CD4-positive, alpha-beta T cell treated with Interleukin-15 for 1 hour (primary cell): Measurements from ENCODE around the gene TRMT11.
"Not testable (repeated sequence)": the region's sequence is repeated elsewhere in the genome, so short reads cannot be mapped to it uniquely, and the experiment has no call there.

Experiments used
- DNase-seq: peaks from one replicate; pipeline ENCODE4 v3.0.0-alpha.2; 2020

The TRMT11 gene

DNA sequence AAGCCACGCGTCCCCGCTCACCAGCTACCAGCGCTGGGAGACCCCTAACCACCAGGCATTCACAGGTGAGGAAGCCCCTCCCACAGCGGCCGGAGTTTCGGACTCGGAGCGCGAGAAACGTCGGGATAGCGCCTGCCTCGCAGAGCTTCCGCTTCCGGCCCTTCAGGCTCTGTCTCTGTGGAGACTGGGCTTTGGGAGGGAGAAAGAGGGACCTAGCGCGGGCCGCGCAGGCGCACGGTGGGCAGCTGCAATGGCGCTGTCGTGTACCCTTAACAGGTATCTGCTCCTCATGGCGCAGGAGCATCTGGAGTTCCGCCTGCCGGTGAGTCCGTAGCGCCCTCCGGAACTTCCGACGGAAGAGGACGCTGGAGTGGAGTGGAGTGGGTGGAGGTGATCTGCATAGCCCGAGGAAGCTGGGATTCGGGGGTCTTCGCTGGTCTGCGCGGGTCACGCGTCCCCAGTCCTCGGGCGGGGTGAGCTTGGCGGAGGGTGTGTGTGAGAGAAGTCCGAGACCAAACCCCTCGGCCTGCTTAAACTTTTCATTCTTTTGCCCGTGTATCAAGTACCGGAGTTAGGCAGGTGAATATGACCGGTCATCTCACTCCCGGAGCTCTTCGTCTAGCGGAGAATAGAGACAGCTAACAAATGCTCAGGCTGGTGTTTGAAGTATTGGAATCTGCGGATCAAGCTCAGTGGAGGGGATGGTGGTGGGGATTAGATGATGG lies at the start of gene TRMT11:
Gene TRMT11 (plus strand): TSS at position 240 of the 725 bp plus-strand sequence. CDS start 11 bp downstream, at position 251.
- DNase-seq: peak; percentile 84

GRCh38 chr6:125939026-125939425 lies 47.3 kb upstream of the TRMT11 start:
- no peak for DNase-seq

DNA sequence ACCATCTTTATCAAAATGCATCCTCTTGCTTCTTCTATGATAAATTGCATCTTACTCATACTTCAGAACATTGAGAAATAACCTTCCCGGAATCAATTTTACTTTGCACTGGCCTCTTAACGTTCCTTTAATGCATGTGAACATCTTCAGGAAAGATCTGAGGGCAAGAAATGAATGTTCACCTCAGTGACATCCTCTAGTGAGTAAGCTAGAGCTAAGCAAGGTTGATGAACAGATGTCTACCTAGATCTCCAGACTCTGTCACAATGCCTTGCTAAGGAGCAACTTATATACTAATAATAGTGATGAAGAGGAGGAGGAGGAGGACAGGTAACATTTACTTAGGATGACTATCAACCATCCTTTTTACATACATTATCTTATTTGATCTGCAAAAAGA lies 46.5 kb upstream of the TRMT11 start:
- DNase-seq: no peak

GRCh38 chr6:125940247-125941041 lies 45.9 kb upstream of the TRMT11 start:
- DNase-seq: no peak

GRCh38 chr6:125942672-125943527 lies 43.4 kb upstream of the TRMT11 start:
- DNase-seq: no peak

- no peak for DNase-seq
Measured at GRCh38 chr6:125943528-125944433, 42.6 kb upstream of the TRMT11 start.

GRCh38 chr6:125944434-125944816 lies 41.9 kb upstream of the TRMT11 start:
- DNase-seq: no peak

GRCh38 chr6:125944896-125945295 lies 41.4 kb upstream of the TRMT11 start:
- no peak for DNase-seq

- DNase-seq: no peak
Measured at GRCh38 chr6:125945378-125946141, 40.8 kb upstream of the TRMT11 start.

DNA sequence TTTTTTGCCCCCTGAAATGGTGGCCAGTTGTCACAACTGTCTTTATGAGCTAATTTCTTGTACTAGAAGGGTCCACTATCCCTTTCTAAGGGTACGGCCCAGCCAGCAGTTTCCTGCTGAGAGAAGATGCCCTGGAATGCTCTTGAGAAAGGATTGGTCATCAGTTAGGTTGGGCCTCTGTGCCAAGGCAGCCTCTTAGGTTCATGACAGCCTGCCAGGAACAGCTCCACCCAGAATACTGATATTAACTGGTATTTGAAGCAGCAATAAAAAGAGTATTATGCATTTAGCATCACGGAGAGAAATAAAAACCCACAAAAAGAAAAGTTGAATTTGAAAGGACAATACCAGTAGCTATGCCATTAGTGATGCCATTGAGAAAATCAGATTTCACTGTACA lies 38.7 kb upstream of the TRMT11 start:
- DNase-seq: no peak

- no peak for DNase-seq
Measured at GRCh38 chr6:125948455-125948854, 37.9 kb upstream of the TRMT11 start.

- no peak for DNase-seq
Measured at GRCh38 chr6:125949069-125949468, 37.3 kb upstream of the TRMT11 start.

DNA sequence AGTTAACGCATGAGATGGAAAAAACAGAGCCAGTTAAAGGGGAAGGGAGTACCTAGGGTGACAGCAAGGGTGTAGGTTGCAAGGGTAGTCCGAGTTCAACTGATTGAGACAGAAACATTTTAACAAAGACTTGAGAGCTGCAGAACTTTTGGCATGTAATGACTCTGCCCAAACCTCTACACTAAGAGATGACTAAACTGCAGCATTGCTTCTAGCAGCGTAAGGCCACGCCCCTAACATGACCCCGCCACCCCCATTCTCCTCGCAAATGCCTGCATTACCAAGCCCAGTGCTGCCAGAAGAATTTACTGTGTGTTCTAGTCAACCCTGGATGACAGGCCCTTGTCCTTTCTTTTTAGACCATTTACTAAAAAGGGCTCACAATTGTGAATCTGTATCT lies 36.0 kb upstream of the TRMT11 start:
- no peak for DNase-seq

- not testable (repeated sequence) for DNase-seq
Measured at GRCh38 chr6:125950716-125951115, 35.6 kb upstream of the TRMT11 start.

DNA sequence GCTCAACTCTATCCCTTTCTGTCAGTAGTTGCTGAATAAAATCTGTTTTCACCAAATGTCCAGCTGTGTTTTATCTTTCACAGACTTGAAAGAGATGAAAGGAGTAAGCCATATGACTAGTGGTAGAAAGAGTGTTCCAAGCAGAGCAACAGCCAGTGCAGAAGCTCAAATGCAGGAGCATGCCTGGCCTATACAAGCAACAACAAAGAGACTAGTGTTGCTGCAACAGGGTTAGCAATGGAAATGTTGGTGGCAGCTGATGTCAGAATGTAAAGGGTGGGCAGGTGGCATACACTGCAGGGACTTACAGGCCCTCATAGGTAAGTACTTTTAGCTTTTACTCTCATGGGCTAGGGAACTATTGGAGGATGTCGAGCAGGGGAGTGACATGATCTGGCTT lies 35.0 kb upstream of the TRMT11 start:
- no peak for DNase-seq

DNA sequence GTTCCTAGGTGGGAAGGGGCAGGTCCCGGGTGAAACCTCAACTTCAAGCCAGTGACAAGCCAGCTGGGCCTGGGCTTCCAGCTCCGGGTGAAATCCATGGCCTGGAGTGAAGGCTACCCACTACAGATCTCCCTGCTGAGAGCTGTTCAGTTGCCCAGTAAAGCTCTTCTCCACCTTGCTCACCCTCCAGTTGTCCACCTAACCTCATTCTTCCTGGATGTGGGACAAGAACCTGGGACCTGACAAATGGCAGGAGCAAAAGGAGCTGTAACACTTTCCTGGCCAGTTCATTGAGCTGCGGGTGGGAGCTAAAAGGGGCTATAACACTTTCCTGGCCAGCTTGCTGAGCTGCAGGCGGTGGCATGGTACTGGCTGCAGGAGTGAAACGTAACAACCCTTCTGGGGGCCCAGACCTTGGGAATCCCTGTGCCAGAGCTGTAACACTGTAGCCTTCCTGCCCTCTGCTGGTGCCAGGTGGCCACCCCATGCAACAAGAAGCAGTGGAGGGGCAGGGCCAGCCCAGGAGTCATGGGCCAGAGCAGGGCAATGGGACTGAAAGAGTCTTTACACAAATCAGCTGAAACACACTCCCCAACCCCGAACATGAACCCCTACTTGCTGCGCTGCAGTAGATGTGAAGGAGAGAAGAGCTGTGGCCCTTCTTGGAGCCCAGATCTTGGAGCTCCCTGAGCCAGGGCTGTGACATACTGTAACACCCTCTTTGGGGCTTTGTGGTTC lies 33.4 kb upstream of the TRMT11 start:
- DNase-seq: no peak

- DNase-seq: no peak
Measured at GRCh38 chr6:125953502-125953875, 32.9 kb upstream of the TRMT11 start.

- no peak for DNase-seq
Measured at GRCh38 chr6:125954735-125955339, 31.5 kb upstream of the TRMT11 start.

DNA sequence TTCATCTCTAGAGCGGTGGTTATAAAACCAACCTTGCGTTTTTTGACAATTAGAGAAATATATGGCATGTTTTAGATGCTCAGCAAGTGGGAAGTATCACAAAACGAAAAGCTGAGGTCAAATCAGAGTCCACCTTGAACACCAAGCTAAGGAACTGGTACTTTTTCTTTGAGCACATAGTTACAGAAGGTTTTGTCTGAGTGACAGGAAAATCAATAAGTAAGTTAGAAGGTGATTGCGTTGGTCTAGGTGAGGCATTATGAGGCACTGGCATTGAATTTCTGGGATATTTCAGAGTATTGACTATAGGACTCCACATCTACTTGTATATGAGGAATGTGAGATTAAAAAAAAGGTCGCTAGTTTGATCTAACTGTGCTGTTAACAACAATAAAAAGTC lies 30.4 kb upstream of the TRMT11 start:
- no peak for DNase-seq
